Ectodermal cell (in vitro differentiated cells): ENCODE measurements around the gene ARL2BP.

Experiments
- H3K27ac ChIP-seq: 2 replicates; pipeline ENCODE4 v1.7.0; 2013; ENCODE audit warnings: mild to moderate bottlenecking, low read depth, low read length; ENCODE audit not compliant: insufficient read depth, poor library complexity, severe bottlenecking
- H3K27me3 ChIP-seq: 2 replicates; pipeline ENCODE4 v1.7.0; 2013; ENCODE audit warnings: mild to moderate bottlenecking, low read length; ENCODE audit not compliant: insufficient read depth, control insufficient read depth, poor library complexity, severe bottlenecking
- H3K36me3 ChIP-seq: one replicate; pipeline ENCODE4 v1.7.0; 2013; ENCODE audit warnings: low read length; ENCODE audit not compliant: control insufficient read depth, insufficient read depth
- H3K4me1 ChIP-seq: one replicate; pipeline ENCODE4 v1.7.0; 2013; ENCODE audit warnings: low read length; ENCODE audit not compliant: control insufficient read depth, insufficient read depth
- H3K4me3 ChIP-seq: 2 replicates; pipeline ENCODE4 v1.7.0; 2013; ENCODE audit warnings: low read depth, low read length, control low read depth; ENCODE audit not compliant: insufficient read depth
- H3K9me3 ChIP-seq: 2 replicates; pipeline ENCODE4 v1.7.0; 2013; ENCODE audit warnings: mild to moderate bottlenecking, low read length, moderate library complexity; ENCODE audit not compliant: control insufficient read depth
- WGBS, 2 experiments: methylation state at CpG; one replicate each; pipeline ENCODE4 v1.1.7; 2013; ENCODE audit warnings: missing lambda C conversion rate in 2 of 2; 5-methylcytosine and 5-hydroxymethylcytosine counted together

The ARL2BP gene

GRCh38 chr16:57253466-57253865, 8.4 kb downstream of the ARL2BP start:
- 100% methylated on average over 1 of the region's 1 CpG; no CpG with 5 or more reads in 1 of the 2 experiments for WGBS, 2 experiments
- no peak overlapping the region for H3K27ac ChIP-seq
- no peaks in the 10 kb centered on the region for H3K9me3 ChIP-seq
- H3K4me1 ChIP-seq, result no peaks in the 10 kb centered on the region
- H3K27me3 ChIP-seq, result no peaks in the 10 kb centered on the region
- H3K36me3 ChIP-seq, result peaks cover 18% of the 10 kb centered on the region
- H3K4me3 ChIP-seq, result no peak overlapping the region

DNA sequence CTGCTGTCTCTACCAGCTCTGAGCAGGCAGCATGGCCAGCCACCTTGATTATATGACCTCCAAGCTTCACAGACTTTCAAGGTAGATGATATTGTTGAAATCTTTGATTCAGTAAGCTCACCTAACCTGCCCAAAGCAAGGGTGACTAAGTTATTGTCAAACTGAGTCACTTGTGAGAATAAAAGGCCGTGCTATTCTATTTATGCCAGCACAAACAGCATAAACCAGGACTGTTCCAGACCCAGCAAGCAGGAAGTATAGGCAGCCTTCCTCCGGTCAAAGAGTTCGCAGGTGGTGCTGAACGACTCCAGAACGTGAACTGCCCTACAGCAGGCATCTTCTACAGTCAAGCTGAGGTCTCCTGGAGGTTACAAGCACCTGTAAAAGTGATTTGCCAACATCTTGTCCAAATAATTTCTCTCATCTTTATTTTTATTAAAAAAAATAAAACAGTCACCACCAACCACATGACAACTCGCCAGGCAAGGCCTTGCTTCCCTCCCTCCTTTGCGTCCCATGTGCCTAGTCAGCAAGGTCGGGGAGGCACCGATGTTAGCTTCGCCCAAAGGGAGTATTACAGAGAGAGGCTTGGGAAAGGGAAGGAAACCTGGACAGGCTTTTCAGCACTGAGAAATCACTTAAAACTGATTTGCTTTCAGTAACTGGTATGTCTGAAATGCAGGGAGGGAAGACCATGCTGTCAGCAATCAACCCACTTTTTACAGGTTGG, 10.8 kb downstream of the ARL2BP start:
- Histone ChIP-seq H3K27ac (no peak overlapping the region), H3K27me3 (no peaks in the 10 kb centered on the region), H3K9me3 (no peaks in the 10 kb centered on the region), H3K36me3 (peaks cover 14% of the 10 kb centered on the region), H3K4me1 (no peaks in the 10 kb centered on the region), H3K4me3 (no peak overlapping the region)
- WGBS, 2 experiments, result 92 to 95% methylated on average over 10 of the region's 10 CpGs

DNA sequence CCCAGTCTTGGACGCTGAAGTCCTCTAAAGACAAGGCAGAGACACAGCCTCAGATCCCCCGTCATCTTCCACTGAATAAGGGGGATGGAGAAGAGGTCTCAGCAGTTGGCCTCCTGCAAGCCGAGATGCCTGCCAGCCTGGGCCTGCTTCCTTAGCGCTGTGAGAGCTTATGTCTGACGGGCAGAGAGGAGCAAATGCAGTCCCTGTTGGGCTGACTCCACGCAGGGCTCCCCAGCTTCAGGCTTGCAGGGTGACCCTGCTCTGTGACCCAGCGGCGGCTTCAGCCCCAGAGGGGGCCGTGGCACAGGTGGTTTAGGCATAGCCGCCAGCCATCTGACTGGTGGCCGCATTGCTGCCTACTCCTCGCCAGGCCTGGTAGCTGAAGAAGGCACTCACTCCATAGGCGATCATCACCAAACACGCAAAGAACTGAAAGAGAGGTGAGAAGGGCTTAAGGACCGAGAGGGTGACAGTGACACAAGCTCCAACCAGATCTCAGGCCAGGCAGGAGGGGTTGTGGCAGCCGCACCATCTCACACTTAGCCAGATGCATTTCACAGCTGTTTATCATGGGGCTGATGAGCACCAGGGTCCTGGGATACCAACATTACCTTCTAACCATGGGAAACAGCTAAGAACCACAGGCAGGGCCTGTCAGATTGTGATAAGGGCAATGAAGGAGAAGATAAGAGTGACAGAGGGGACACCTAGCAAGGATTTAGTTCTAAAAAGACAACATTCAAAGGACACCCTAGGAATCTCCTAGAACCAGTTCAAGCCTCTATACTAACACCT, 11.7 kb downstream of the ARL2BP start:
- Histone ChIP-seq H3K27ac (no peak overlapping the region), H3K9me3 (no peaks in the 10 kb centered on the region), H3K36me3 (peaks cover 5% of the 10 kb centered on the region), H3K4me1 (no peaks in the 10 kb centered on the region), H3K27me3 (no peaks in the 10 kb centered on the region), H3K4me3 (no peak overlapping the region)
- WGBS, 2 experiments, result 92 to 93% methylated on average over 16 of the region's 16 CpGs

DNA sequence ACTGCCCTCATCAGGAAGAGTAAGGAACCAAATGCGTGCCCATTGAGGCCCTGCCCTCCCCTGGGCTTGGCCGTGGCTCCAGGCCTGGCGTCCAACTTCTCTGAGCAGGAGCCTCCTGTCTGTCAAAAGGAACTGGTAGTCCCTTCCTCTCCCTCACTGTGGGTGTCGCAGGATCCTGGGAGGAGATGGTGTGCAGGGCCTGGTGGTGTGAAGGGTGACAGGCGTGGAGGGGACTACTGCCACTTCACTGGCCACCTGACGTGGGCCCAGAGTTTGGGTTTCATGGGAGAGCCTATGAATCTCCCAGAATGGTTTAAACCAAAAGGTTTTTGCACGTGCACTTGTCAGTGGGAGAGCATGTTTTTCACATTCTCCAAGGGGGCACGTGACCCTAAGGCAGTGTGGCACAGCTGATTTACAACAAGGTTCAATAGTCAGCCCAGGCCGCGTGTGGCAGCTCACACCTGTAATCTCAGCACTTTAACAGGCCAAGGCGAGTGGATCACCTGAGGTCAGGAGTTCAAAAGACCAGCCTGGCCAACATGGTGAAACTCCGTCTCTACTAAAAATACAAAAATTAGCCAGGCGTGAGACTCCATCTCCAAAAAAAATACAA, 12.5 kb downstream of the ARL2BP start:
- H3K4me1 ChIP-seq, result no peaks in the 10 kb centered on the region
- H3K27me3 ChIP-seq, result no peaks in the 10 kb centered on the region
- H3K4me3 ChIP-seq, result no peak overlapping the region
- no peak overlapping the region for H3K27ac ChIP-seq
- H3K9me3 ChIP-seq, result no peaks in the 10 kb centered on the region
- 93% methylated on average over 13 of the region's 13 CpGs for whole genome bisulfite sequencing, 2 experiments
- H3K36me3 ChIP-seq, result no peaks in the 10 kb centered on the region

- no peak overlapping the region for H3K4me3 ChIP-seq
- no peaks in the 10 kb centered on the region for H3K9me3 ChIP-seq
- no peak overlapping the region for H3K27ac ChIP-seq
- no peaks in the 10 kb centered on the region for H3K4me1 ChIP-seq
- H3K36me3 ChIP-seq, result no peaks in the 10 kb centered on the region
- WGBS, 2 experiments, result 94 to 96% methylated on average over 18 of the region's 18 CpGs
- no peaks in the 10 kb centered on the region for H3K27me3 ChIP-seq
Observed at GRCh38 chr16:57258226-57258909, 13.3 kb downstream of the ARL2BP start.

DNA sequence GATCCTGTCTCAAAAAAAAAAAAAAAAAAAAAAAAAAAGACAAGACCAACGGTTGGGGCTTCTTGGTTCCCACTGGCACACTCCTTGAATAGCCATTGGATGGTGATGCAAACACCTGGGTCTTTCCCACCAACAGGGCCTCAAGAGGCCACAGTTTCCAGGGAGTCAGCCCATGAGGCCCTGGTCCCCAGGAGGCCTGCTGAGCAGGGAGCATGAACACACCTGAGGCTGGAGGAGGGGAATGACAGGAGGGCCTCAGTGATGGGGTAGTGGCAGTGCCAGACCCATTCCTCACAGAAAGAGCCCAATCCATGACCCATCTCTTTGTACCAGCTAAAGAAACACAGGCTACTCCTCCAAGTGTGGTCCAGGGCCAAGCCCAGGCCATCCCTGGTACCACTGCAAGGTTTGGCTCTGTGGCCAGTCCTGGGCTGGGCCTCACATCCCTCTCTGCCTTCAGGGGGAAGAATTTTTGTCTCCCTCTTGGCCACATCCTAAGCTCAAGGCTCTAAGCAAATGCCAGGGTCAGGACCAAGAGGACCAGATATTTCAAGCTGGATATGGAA, 13.9 kb downstream of the ARL2BP start:
- 80 to 86% methylated on average over 1 of the region's 1 CpG for WGBS, 2 experiments
- H3K27me3 ChIP-seq, result no peaks in the 10 kb centered on the region
- no peaks in the 10 kb centered on the region for H3K4me1 ChIP-seq
- H3K36me3 ChIP-seq, result no peaks in the 10 kb centered on the region
- no peak overlapping the region for H3K27ac ChIP-seq
- H3K9me3 ChIP-seq, result no peaks in the 10 kb centered on the region
- H3K4me3 ChIP-seq, result no peak overlapping the region

DNA sequence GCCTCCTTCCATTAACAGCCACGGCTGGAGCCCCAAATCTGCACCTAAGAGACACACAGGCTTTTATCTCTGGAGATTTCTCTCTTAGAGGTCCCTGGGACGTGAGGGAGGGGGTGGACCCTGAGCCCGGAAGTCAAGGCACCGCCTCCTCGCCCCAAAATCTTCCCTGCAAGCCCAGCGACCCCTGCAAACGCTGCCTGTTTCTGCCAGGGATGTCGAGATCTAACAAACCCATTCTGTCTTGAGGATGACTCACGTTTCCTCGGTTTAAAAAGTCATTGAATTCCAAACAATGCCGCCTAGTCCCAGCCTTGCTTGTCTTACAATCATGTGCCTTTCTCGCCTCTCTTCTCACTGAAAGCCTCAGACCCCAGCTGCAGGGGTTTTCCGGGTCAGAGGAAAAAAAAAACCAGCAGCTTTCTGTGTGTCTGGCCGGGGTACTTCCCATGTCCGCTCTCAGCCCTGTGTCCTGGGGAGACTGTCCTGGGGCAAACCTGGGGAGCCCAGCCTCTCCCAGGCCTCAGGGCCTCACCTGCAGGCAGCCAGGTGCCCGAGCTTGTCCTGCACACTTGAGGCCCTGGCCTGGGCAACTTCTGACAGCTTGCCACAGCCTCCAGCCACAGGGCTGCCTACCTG, 15.4 kb downstream of the ARL2BP start:
- 11 to 14% methylated on average over 16 of the region's 16 CpGs for WGBS, 2 experiments
- Histone ChIP-seq H3K9me3 (no peaks in the 10 kb centered on the region), H3K4me3 (peak overlapping the region; percentile 21), H3K27ac (peak overlapping the region; percentile 78), H3K4me1 (no peaks in the 10 kb centered on the region), H3K27me3 (no peaks in the 10 kb centered on the region), H3K36me3 (no peaks in the 10 kb centered on the region)

DNA sequence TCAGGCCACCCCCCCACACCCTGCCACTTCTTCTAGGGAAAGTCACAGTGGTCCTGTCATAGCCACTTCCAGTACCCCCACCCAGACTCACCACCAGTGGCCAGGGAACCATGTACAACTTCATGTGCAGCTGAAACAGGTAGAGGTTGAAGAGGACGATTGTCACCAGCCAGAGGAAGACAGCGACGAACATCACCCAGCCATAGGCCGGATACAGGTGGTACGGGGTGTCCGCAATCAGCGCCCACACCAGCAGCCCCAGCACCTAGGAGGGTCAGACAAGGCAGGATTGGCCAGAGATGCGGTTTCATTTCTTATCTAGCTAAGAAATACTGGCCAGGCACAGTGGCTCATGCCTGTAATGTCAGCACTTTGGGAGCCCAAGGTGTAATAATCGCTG, 16.7 kb downstream of the ARL2BP start:
- no peaks in the 10 kb centered on the region for H3K9me3 ChIP-seq
- no peaks in the 10 kb centered on the region for H3K27me3 ChIP-seq
- 92 to 93% methylated on average over 9 of the region's 9 CpGs for WGBS, 2 experiments
- no peaks in the 10 kb centered on the region for H3K4me1 ChIP-seq
- H3K4me3 ChIP-seq, result no peak overlapping the region
- H3K36me3 ChIP-seq, result no peaks in the 10 kb centered on the region
- no peak overlapping the region for H3K27ac ChIP-seq

DNA sequence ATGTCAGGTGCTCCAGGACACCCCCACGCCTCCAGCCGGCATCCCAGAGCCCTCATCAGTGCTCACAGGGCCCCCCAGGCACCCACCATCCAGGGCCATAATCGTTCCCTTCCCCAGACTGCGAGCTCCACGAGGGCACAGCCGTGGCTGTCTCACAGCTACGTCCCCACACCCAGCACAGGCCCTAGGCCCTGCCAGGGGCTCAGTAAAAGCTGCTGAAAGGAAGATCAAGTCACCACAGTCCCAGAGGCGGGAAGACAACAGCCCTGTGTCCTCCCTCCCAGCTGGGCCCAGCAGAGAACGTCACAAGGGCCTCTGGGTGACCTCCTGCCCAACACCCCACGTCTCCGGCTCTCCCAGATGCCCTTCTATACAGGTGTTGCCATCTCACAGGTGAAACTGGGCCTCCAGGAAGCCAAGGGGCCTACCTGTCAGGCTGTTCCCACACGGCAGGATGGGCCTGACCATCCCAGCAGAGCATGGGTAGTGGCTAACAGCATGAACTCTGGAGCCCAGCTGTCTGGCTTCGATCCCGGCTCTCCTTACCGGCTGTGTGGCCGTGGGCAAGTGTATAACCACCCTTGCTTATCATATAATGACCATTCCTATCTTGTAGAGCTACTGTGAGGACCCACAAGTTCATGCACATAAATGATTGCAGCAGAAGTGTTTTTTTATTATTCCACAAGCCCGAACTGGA, 17.9 kb downstream of the ARL2BP start:
- no peaks in the 10 kb centered on the region for H3K9me3 ChIP-seq
- H3K27me3 ChIP-seq, result no peaks in the 10 kb centered on the region
- no peaks in the 10 kb centered on the region for H3K4me1 ChIP-seq
- no peak overlapping the region for H3K4me3 ChIP-seq
- H3K27ac ChIP-seq, result no peak overlapping the region
- 89 to 91% methylated on average over 17 of the region's 17 CpGs for WGBS, 2 experiments
- no peaks in the 10 kb centered on the region for H3K36me3 ChIP-seq
